ENCODE results near the gene GRIK3.

DNA sequence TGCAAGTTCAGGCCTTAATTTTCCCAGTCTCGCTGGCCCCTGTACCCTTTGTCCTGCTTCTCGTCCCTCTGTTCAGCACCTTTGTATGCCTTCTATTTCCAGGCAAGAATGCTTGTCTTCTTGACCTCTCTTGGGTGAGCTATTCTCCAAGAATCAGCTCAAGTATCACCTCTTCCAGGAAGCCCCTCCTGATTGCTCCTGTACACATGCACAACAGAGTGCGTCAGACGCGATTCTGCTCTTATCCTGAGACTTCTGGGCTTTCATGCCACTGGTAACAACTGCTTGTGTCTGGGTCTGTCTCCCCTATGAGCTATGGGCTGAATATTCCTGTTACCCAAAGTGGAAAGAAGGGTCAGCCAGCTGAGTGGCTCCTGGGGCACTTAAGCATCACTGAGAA is 170.8 kb downstream of the GRIK3 start:
- TF ChIP-seq, protein P1, sequence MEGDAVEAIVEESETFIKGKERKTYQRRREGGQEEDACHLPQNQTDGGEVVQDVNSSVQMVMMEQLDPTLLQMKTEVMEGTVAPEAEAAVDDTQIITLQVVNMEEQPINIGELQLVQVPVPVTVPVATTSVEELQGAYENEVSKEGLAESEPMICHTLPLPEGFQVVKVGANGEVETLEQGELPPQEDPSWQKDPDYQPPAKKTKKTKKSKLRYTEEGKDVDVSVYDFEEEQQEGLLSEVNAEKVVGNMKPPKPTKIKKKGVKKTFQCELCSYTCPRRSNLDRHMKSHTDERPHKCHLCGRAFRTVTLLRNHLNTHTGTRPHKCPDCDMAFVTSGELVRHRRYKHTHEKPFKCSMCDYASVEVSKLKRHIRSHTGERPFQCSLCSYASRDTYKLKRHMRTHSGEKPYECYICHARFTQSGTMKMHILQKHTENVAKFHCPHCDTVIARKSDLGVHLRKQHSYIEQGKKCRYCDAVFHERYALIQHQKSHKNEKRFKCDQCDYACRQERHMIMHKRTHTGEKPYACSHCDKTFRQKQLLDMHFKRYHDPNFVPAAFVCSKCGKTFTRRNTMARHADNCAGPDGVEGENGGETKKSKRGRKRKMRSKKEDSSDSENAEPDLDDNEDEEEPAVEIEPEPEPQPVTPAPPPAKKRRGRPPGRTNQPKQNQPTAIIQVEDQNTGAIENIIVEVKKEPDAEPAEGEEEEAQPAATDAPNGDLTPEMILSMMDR (IDR thresholded peaks at IDR 0.05): no peak
- TF ChIP-seq POLR2A (IDR thresholded peaks at IDR 0.05; ENCODE audit: low read length): no peak
- TF ChIP-seq TP53 (CRISPR knock-in tag; IDR thresholded peaks at IDR 0.05): no peak
- TF ChIP-seq, protein P2, sequence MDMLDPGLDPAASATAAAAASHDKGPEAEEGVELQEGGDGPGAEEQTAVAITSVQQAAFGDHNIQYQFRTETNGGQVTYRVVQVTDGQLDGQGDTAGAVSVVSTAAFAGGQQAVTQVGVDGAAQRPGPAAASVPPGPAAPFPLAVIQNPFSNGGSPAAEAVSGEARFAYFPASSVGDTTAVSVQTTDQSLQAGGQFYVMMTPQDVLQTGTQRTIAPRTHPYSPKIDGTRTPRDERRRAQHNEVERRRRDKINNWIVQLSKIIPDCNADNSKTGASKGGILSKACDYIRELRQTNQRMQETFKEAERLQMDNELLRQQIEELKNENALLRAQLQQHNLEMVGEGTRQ (IDR thresholded peaks at IDR 0.05): no peak
- TF ChIP-seq, protein P3, sequence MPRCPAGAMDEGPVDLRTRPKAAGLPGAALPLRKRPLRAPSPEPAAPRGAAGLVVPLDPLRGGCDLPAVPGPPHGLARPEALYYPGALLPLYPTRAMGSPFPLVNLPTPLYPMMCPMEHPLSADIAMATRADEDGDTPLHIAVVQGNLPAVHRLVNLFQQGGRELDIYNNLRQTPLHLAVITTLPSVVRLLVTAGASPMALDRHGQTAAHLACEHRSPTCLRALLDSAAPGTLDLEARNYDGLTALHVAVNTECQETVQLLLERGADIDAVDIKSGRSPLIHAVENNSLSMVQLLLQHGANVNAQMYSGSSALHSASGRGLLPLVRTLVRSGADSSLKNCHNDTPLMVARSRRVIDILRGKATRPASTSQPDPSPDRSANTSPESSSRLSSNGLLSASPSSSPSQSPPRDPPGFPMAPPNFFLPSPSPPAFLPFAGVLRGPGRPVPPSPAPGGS (IDR thresholded peaks at IDR 0.05): no peak
- TF ChIP-seq, protein P4, sequence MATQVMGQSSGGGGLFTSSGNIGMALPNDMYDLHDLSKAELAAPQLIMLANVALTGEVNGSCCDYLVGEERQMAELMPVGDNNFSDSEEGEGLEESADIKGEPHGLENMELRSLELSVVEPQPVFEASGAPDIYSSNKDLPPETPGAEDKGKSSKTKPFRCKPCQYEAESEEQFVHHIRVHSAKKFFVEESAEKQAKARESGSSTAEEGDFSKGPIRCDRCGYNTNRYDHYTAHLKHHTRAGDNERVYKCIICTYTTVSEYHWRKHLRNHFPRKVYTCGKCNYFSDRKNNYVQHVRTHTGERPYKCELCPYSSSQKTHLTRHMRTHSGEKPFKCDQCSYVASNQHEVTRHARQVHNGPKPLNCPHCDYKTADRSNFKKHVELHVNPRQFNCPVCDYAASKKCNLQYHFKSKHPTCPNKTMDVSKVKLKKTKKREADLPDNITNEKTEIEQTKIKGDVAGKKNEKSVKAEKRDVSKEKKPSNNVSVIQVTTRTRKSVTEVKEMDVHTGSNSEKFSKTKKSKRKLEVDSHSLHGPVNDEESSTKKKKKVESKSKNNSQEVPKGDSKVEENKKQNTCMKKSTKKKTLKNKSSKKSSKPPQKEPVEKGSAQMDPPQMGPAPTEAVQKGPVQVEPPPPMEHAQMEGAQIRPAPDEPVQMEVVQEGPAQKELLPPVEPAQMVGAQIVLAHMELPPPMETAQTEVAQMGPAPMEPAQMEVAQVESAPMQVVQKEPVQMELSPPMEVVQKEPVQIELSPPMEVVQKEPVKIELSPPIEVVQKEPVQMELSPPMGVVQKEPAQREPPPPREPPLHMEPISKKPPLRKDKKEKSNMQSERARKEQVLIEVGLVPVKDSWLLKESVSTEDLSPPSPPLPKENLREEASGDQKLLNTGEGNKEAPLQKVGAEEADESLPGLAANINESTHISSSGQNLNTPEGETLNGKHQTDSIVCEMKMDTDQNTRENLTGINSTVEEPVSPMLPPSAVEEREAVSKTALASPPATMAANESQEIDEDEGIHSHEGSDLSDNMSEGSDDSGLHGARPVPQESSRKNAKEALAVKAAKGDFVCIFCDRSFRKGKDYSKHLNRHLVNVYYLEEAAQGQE (IDR thresholded peaks at IDR 0.05): no peak
